DOHH2 (cell line): ENCODE data around the gene ARID5B.

Source experiments
- CTCF ChIP-seq: fragments of 200-600 bp; sonication (generic); IDR thresholded peaks from one replicate; pipeline ENCODE4 v1.5.1; 2014; ENCODE audit warnings: antibody characterized with exemption, mild to moderate bottlenecking, low read depth, low read length; ENCODE audit not compliant: poor library complexity, severe bottlenecking
- EZH2phosphoT487 ChIP-seq: fragments of 200-600 bp; sonication (generic); IDR thresholded peaks from 2 replicates; pipeline ENCODE4 v1.6.1; 2017; ENCODE audit warnings: borderline replicate concordance, mild to moderate bottlenecking, antibody characterized with exemption, low read length, moderate library complexity, mixed read lengths

GRCh38 chr10:61883371-61884025 is 18.0 kb upstream of the ARID5B start:
- TF ChIP-seq CTCF: no peak
- no peak for TF ChIP-seq EZH2phosphoT487
